AG08396 (cell line): ENCODE results near the gene RASGRF2.

Experiments
- DNase-seq: peaks from one replicate; pipeline ENCODE4 v3.0.0; 2012; ENCODE audit warnings: low spot score, mixed read lengths

The RASGRF2 gene

DNA sequence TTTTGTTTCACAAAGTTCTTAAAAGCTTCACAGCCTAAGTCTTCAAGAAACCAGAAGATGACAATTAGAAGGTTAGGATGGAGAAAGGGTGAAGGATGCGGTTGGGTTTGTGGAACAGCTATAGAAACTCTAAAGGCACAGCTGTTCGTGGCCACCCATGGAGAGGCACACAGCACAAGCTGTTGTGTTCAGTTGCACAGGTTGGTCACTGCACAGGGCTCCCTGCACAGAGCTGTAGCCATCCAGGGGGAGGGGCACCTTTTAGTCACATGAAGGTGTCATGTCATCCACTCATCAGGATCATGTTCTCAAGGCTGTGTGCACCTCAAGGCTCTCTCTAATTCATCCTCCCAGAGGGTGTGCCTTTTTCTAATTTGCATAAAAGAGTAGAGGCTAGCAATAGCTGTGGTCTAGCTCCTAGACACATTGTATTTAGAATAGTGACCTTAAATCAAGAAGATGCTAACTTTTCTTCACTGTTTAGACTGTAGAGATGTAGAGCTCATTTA lies 5.0 kb upstream of the RASGRF2 start:
- no peak for DNase-seq

DNA sequence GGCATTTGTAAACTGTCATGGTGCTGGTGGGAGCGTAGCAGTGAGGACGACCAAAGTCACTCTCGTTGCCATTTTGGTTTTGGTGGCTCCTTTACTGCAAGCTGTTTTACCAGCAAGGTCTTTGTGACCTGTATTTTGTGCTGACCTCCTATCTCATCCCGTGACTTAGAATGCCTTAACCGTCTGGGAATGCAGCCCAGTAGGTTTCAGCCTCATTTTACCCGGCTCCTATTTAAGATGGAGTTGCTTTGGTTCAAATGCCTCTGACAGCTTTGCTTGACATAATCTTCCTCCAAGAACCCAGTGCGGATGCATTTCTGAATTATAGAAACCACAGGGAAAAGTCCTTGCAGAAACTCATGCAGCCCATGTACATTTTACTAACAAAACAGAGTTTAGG lies 3.9 kb upstream of the RASGRF2 start:
- no peak for DNase-seq

DNA sequence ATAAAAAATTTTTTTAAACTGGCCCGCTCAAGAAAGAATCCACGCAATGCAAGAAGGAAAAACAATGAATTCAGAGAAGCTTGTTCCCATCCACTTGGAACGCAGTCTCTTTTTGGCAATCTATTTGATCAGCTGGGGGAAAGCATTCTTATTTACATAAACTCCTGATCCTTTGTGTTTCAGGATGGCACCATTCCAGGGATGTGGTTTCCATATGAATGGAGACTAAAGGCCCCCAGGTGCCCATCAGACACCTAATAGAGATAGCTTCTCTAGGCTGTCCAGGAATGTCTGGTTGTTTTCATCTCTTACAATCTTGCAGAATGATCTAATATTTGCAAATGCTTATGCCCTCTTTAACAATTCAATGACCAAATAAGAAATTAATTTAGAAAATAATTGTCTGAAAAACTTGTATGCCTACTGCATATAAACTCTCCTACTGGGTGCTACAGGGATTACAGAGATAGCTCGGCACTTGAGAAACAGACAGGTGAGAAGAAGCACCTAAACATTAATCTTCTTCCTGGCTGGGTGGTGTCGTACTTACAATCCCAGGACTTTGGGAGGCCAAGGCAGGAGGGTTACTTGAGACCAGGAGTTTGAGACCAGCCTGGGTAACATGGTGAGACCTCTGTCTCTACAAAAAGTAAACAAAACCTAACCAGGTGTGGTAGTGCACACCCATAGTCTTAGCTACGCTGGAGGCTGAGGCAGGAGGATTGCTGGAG lies 3.0 kb upstream of the RASGRF2 start:
- no peak for DNase-seq

DNA sequence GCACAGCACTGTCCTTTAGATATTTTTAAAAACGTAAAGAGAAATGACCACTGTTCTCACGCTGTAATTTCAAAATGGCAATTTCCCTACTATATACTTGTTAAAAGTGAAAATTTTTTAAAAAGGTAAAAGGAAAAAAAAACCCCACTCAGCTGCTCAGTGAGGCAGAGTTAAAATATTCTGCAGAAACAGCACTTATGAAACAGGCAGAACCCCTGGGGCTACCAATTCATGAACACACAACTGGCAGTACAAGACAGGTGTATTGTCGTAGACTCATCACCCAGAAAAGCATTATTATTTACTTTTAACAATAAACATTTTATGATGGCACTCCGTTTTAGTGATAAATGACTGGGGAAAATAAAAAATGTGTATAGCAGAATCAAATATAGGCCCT lies 1.5 kb upstream of the RASGRF2 start:
- no peak for DNase-seq

DNA sequence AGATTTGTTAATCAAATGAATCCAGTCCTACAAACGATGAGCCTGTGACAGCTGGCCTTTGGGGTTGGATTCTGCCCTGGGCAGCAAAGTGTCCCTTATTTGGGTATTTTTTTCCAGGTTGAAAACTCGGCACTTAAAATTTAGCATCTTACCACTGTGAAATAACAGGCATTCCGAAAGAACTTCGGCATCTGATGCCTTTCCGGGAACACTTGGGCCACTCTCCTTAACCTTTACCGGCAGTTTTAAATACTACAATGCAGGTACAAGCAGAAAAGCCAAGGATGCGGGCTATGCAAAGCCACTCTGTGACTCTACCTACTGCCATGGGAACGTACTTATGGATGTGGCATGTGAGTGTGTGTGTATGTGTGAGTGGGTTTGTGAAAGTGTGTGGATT lies 1.0 kb upstream of the RASGRF2 start:
- no peak for DNase-seq

DNA sequence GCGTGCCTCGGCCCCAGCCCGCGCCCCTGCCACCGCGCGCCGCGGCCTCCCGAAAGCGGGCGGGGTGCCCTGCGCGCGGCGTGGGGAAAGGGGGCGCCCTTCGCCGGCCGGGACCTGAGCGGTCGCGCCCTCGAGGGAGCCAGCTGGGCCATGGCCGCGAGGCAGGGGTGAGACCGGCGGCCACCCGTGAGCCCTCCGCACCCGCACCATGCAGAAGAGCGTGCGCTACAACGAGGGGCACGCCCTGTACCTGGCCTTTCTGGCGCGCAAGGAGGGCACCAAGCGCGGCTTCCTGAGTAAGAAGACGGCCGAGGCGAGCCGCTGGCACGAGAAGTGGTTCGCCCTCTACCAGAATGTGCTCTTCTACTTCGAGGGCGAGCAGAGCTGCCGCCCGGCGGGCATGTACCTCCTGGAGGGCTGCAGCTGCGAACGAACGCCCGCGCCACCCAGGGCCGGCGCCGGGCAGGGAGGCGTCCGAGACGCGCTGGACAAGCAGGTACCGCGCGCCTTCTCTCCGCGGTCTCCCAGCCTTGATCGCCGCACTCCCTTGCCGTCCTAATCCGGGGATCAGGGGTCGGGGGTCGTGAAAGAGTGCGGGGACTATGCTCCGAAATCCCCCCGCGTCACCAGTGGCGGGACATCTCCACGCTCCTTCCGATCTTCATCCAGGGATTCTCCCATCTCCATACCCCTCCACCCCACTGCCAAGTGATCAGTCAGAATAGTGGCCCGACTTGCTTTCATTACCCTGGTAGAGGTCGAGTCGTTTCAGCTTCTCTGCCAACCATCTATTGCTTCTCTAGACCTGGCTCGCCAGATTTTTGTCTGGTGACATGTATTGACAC lies 590 bp downstream of the RASGRF2 start:
- DNase-seq, result peak; percentile 75

DNA sequence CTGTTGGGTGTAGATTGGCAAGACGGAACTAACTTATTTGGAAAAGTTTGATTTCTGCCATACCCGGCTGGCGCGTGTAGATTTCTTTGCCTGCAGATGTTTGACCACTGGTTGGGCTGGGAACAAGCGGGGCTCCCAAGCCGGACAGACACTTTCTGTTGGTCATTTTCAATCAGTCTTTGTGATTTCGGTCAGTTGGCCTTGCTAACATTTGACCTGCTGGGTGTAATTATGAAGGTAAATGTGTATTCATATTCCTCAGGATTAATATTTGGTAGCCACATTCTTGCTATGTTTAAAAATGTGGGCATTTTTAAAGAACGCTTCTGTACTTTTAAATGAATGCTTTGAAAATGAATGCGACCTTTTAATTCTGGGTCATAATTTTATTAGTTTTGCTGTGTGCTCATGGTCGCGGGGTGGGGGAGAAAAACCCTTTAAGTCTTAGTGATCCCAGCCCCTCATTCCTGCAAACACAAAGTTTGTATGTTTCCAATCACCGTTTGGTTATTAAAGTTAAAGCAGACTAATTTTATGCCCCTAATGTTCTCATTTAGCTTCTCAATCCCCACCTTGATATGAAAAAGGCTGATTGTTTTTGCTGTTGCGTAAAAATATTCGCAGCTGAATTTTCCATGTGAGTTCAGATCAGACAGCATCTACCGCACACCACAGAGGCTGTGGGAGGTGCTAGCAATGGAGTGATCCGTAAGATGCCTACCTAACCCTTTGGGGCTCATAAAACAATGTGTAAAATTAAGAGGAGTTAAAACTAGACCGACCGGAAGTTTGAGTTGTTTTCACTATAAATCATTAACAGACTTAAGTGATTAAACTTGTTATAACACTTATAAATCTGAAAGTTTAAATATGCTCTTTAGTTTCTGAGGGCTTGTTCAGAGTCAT lies 1.5 kb downstream of the RASGRF2 start:
- no peak for DNase-seq

DNA sequence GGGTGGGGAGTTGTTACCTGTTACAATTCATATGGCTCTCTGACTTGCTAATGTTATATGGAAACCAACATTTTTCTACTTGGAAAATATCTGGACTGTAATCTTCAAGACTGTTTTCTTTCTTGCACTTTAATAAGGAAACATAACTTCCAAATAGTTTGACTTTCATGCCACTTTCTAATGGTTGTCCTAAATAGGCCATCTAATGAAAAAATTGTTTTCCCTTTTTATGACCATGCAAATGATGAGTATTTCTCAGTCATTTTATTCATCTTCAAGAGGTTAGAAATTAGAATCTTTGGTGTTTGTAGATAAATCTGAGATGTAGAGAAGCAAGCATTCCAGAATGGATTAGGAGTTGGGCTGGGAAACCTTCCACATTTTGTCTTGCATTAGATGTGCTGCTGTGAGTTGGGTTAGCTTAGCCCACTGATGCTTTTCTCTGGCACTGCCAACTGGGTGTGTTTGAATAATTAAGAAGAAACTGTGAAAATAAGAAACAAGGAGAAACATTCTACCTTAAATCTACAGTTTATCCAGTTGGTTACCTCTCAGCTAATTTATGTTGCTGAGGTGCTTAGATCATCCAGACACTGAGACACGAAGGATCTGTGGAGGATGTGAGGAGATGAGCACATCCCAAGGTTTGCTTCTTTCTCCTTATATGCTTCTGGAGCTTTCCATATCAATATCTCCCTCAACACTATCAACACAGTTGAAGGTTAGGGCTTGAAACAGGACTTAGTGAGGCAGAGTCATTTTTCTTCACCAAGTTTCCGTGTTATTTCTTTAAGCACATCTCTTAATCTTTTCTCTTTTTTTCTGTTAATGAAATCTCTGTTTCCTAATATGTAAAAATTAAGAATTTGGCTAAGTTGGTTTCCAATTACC lies 2.7 kb downstream of the RASGRF2 start:
- DNase-seq, result no peak

DNA sequence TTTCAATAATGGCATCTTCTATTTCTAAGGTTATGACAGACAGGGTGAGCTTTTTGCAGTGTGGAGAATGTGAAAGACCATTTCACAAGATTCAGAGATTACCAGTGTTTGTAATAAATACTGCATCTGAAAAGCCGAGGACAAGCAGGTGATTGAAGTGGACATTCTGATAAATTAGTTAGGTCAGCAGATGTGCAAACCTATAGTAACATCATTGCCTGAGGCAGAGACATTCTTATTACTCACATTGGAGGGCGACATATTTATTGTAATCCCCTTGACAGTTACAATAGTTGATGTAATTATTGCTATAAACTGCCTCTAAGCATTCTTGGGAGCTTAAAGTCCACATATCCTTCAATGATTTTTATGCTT lies 3.3 kb downstream of the RASGRF2 start:
- no peak for DNase-seq

DNA sequence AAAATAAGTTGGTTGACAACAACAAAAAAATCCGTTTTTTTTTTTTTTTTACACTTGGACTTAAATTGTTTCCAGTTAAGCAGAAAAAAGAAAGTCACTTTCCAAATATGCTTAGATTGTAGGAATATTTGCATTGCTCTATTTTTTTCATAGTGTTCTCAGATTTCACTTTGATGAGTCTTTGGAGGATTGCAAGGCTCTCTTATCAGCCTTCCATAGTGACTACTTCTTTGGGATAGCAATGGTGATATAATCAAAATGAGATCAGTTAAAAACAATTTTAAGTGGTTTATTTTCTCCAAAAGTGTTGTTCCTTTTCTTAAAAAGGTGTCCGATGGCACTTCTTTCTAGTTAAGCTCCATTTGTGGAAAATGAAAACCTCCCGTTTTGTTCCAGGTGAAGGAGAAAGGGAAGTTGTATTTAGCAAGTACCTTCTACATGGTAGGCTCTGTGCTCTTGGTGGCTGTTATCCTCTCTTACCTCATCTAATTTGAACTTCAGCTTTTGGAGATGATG lies 3.9 kb downstream of the RASGRF2 start:
- no peak for DNase-seq

DNA sequence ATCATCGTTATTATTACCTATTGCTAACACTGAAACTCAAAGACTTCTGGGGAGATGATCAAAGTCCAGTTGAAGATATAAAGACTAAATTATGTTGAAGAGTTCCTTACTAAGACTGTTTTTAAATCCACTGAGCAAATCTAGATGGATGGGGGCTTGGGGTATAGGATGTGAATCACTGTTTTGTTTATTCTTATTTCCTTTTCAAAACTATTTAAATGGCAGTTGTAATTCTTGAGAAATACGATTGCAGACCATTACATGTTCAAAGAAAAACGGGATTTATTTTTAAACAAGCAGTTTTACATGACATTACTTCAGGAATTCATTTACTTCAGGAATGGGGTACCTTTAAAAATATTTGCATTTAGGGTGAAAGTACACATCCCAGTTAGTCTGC lies 4.3 kb downstream of the RASGRF2 start:
- no peak for DNase-seq

DNA sequence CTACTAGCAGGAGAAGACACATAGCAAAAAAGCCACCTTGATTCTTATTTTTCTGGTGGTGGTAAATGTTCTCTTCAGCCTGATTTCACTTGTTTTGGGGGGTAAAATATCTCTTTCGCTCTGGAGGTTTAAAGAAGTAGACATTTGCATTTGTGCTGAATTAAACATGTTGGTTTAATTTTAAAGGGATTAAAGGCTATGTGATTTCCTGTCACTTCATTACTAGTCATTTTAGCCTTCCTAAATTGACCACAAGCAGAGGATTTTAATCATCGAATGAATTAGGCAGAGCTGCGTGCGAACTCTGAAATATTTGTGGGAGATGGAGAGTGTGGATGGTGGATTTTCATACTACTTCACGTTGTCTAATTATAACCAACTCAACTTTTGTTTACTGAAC lies 4.8 kb downstream of the RASGRF2 start:
- no peak for DNase-seq

DNA sequence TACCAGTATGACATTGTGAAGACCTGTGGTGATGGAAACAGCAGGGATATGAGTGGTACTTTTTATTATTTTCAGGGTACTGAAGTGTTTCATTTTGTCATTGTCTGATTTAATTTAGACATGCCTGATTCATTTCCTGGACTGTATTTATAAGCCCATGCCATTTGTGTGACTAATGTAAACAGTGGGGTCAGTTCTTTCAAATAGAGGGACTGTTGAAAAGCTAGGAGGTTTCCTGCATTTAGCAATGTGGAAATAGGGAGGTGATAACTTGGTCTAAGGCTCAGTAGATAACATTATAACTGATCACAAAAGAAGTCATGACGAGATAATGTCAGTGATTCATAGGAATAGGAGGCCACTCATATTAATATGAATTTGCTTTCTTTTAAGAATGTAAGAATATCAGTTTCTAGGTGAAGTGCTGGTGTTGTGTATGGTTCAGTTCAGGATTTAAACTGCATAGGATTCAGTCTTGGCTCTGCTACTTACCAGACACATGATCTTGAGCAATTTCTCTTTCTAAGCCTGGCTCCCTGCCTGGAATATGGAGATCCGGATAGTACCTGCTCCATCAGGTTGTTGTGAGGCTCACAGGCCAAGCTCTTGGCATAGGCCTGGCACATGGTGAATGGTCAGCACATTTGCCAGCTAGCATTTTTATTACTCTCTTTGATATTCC lies 7.5 kb downstream of the RASGRF2 start:
- DNase-seq, result peak; percentile 55

DNA sequence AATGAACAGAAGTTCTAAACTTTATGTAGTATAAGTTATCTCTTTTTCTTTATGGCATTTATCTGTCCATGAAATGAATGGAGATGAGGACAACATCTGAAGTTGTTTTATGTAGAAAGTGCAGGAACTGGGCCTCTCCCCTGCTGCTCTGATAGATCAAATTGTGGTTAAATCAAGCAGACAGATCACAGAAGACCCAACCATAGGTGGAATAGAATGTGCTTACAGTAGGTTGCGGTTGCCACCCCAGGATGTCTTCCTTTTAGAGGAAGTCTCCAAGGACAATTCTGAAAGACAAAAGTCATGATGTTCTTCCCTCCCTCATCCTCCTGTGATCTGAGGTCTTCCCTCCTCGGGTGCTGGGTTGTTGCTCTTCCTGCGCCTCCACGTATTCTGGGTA lies 12.9 kb downstream of the RASGRF2 start:
- no peak for DNase-seq

DNA sequence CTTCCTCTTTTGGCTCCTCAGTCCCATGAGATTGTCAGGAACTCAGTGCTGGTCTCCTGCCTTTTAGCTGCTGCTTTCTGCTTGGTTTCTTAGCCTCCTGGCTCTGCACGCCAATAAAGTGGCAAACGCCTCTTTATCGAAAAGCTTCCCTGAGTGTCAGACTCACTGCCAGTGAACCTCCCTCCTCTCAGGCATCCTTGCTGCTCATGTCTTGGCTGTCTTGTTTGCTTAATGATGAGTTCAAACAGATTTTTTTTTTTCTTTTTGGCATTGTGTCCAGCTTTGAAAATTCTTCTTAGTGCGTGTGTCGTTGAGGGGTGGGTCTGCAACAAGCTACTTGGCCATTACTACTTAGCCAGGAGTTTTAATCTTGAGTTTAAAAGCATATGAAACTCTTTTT lies 14.9 kb downstream of the RASGRF2 start:
- peak; percentile 22 for DNase-seq

DNA sequence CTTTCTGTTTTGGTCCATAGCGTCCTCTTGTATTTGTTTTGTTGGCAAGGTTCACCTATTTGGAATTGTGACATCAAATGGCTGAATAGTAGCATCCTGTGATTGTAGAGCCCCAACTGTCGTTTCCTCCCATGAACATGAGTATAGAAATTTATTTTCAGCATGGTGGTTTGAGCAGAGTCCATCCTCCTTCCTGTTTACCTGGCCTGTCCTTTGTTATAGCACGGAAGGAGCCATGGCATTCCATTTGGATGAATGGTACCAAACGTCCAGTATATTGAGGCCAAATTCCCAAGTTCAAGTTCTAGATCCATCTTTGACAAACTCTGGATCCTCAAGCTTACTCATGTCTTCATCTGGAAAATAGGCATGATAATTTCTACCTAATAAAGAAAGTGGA lies 16.8 kb downstream of the RASGRF2 start:
- no peak for DNase-seq

DNA sequence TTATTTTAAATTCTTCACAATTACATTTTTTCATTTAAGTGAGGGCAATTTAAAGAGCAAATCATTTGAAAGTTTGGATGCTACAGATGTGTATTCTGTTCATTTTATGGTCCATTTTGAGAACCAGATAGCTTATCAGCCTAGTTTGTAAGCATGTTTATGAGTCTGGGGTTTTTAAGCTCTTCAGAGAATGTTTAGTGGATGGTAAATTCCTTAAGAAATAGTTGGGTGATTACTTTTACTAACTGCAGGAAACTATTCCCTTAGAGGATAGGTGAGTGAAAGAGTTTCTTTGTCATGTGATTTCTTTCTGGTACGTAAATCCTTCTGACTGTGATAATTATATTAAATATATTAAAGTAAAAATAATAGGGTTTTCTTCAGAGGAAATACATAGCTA lies 17.6 kb downstream of the RASGRF2 start:
- no peak for DNase-seq

DNA sequence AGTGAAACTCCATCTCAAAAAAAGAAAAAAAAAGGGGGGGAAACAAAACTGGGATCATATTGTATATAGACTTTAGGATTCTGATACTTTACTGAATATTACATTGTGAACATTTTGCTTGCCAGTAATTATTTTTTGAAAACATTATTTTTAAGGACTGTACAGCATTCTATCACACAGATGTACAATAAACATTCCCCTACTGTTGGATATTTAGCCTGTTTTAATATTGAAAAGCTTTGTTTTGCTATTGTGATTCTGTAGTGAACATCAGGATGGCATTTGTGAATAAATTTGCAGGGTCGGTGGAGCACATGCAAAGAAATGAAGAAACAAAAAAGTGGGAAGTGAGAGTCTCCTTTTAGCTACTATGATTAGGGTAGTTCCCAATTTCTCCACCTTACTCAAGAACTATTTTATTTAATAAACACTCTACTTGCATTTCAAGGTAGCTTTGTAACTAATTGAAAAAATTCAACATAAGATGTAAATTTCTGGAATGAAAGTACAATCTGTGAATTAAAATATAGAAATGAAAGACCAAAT lies 18.7 kb downstream of the RASGRF2 start:
- DNase-seq, result no peak

DNA sequence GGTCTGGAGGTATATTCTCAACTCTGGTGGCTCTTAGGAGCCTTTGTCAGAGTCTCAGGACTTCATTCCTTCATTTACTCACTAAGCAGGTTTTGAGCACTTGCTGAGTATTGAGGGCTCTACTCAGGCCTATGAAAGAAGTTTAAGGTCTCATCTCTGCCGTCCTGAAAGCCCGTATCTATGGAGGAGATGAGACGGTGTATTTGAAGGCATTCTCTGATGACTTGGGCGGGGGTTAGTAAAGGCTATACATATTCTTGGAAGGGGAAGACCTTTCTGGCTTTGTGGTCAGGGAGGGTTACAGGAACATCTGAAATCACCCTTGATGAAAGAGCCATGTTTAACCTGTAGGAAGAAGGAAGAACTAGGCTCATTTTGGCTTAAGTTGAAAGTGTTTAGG lies 21.9 kb downstream of the RASGRF2 start:
- DNase-seq, result no peak

DNA sequence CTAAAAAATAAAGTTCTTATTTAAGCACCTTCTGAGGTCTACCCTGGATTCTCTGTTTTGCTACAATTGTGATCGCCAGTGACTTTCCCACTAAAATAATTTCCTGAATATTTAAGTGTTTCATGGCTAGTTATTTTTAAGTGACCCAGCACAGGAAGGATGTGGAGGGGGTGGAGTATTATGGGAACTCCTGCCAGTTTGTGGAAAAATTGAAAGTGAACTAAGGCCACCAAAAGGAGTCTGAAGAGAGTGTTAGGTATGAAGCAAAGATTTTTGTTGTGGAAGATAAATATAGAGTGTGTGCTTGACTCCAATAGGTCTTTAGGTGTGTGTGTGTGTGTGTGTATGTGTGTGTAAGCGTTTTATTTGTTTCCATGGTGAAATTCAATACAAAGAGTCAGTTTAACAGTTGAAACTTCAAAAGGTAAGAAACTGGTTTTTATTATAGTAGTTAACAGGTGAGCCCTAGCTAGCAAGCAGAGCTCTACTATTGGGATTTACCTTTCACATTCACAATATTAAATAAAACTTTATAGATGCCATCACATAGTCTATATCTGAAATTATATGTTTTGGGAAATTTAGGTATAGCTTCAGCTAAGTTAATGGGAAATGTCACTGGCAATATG lies 25.6 kb downstream of the RASGRF2 start:
- no peak for DNase-seq
